OCI-LY1 (cell line): ENCODE data around the gene HOXB6.

ENCODE experiments used
- H2AFZ ChIP-seq: fragments of 200-600 bp; sonication (generic), shearing (Covaris generic); 2 replicates; pipeline ENCODE4 v1.6.0; 2014; ENCODE audit warnings: antibody characterized with exemption, mild to moderate bottlenecking, low read length
- H3F3A ChIP-seq: fragments of 200-600 bp; sonication (generic), shearing (Covaris generic); 2 replicates; pipeline ENCODE4 v1.6.0; 2014; ENCODE audit warnings: mild to moderate bottlenecking, antibody characterized with exemption, low read length, moderate library complexity; ENCODE audit not compliant: insufficient read depth
- H3K27ac ChIP-seq: fragments of 200-600 bp; sonication (generic); 2 replicates; pipeline ENCODE4 v1.5.1; 2014; ENCODE audit warnings: low read length, mixed run types, mild to moderate bottlenecking, low read depth; ENCODE audit not compliant: poor library complexity, severe bottlenecking
- H3K27me3 ChIP-seq: fragments of 200-600 bp; sonication (generic); 2 replicates; pipeline ENCODE4 v1.6.0; 2014; ENCODE audit warnings: antibody characterized with exemption, mild to moderate bottlenecking, low read length, moderate library complexity; ENCODE audit not compliant: insufficient read depth
- H3K36me3 ChIP-seq: fragments of 200-600 bp; sonication (generic); 2 replicates; pipeline ENCODE4 v1.6.1; 2014; ENCODE audit warnings: mild to moderate bottlenecking, antibody characterized with exemption, low read length, moderate library complexity, mixed read lengths; ENCODE audit not compliant: insufficient read depth
- H3K4me1 ChIP-seq: fragments of 200-600 bp; sonication (generic); 2 replicates; pipeline ENCODE4 v1.5.1; 2014; ENCODE audit warnings: mild to moderate bottlenecking, low read length, moderate library complexity; ENCODE audit not compliant: insufficient read depth, severe bottlenecking
- H3K4me2 ChIP-seq: fragments of 200-600 bp; sonication (generic), shearing (Covaris generic); 2 replicates; pipeline ENCODE4 v1.6.1; 2014; ENCODE audit warnings: low read length
- H3K4me3 ChIP-seq: fragments of 200-600 bp; sonication (generic); 2 replicates; pipeline ENCODE4 v1.5.1; 2014; ENCODE audit warnings: low read length, low read depth, mild to moderate bottlenecking, mixed read lengths; ENCODE audit not compliant: poor library complexity, severe bottlenecking
- H3K79me2 ChIP-seq: fragments of 200-600 bp; shearing (Covaris generic); 2 replicates; pipeline ENCODE4 v1.6.1; 2016; ENCODE audit warnings: mixed run types, low read length, mixed read lengths; ENCODE audit not compliant: insufficient read depth
- H3K9ac ChIP-seq: fragments of 200-600 bp; sonication (generic), shearing (Covaris generic); 2 replicates; pipeline ENCODE4 v1.6.1; 2014; ENCODE audit warnings: mild to moderate bottlenecking, low read length, mixed read lengths
- H3K9me2 ChIP-seq: fragments of 200-600 bp; sonication (generic), shearing (Covaris generic); 2 replicates; pipeline ENCODE4 v1.6.1; 2014; ENCODE audit warnings: low read depth, mild to moderate bottlenecking, low read length, mixed read lengths
- H3K9me3 ChIP-seq: fragments of 200-600 bp; shearing (Covaris generic); 2 replicates; pipeline ENCODE4 v1.6.1; 2014; ENCODE audit warnings: low read length, mixed read lengths
- H4K20me1 ChIP-seq: fragments of 200-600 bp; sonication (generic), shearing (Covaris generic); 2 replicates; pipeline ENCODE4 v1.6.0; 2016; ENCODE audit warnings: mild to moderate bottlenecking, low read length; ENCODE audit not compliant: insufficient read depth
- EZH2 ChIP-seq: fragments of 200-600 bp; sonication (generic), shearing (Covaris generic); IDR thresholded peaks from 2 replicates; pipeline ENCODE4 v1.8.0; 2017; ENCODE audit warnings: borderline replicate concordance, mixed run types, mild to moderate bottlenecking, antibody characterized with exemption, low read length, moderate library complexity, mixed read lengths
- TF ChIP-seq, protein P1 (sequence below): fragments of 200-600 bp; sonication (generic), shearing (Covaris generic); IDR thresholded peaks from 2 replicates; pipeline ENCODE4 v1.5.1; 2017; ENCODE audit warnings: mild to moderate bottlenecking, antibody characterized with exemption, low read length, moderate library complexity, mixed read lengths

The HOXB6 gene

DNA sequence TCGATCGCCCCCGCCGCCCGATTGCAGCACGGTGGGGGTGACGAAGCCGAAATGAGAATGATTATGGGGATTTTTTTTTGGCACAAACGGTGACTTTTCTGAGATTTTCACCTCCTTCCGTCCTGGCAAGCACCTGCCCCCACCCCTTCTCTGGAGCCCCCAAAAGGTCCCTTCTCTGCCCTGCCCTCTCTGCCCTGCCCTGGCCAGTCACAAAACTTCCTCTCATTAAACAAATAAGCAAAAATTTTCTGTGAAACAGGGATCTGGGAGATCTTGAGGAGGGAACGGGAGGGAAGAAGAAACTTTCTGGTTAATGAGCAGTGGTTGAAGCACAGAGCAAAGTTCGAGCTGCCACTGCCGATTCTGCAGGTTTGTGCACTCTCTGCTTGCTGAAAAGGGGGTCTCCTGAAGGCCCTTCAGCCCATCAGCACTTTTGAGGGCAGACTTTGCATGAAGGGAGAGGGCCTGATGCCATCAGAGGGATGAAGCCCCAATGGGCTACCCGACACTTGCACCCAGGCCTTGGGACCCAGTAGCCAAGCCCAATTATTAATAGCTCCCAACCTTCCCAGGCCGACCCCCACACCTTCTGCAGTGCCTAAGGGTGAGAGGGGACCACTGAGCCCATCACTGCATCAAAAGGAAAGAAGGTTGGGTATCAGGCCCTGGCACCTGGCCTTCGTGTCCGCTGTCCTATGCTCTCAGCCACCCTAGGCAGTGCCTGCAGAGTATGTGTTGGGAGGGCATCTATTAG lies 11.4 kb upstream of the HOXB6 start:
- H3K9me3 ChIP-seq, result no peaks in the 10 kb centered on the region
- no peaks in the 10 kb centered on the region for H3K4me1 ChIP-seq
- H3K4me2 ChIP-seq, result no peak overlapping the region
- H3K27ac ChIP-seq, result no peak overlapping the region
- no peaks in the 10 kb centered on the region for H4K20me1 ChIP-seq
- peaks cover 4% of the 10 kb centered on the region for H3K27me3 ChIP-seq
- H3K79me2 ChIP-seq, result no peaks in the 10 kb centered on the region
- H3F3A ChIP-seq, result no peaks in the 10 kb centered on the region
- no peaks in the 10 kb centered on the region for H3K9me2 ChIP-seq
- no peak overlapping the region for H2AFZ ChIP-seq
- H3K9ac ChIP-seq, result no peak overlapping the region
- no peaks in the 10 kb centered on the region for H3K36me3 ChIP-seq
- no peak for TF ChIP-seq EZH2
- TF ChIP-seq, protein P1, sequence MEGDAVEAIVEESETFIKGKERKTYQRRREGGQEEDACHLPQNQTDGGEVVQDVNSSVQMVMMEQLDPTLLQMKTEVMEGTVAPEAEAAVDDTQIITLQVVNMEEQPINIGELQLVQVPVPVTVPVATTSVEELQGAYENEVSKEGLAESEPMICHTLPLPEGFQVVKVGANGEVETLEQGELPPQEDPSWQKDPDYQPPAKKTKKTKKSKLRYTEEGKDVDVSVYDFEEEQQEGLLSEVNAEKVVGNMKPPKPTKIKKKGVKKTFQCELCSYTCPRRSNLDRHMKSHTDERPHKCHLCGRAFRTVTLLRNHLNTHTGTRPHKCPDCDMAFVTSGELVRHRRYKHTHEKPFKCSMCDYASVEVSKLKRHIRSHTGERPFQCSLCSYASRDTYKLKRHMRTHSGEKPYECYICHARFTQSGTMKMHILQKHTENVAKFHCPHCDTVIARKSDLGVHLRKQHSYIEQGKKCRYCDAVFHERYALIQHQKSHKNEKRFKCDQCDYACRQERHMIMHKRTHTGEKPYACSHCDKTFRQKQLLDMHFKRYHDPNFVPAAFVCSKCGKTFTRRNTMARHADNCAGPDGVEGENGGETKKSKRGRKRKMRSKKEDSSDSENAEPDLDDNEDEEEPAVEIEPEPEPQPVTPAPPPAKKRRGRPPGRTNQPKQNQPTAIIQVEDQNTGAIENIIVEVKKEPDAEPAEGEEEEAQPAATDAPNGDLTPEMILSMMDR, result no peak
- no peak overlapping the region for H3K4me3 ChIP-seq

DNA sequence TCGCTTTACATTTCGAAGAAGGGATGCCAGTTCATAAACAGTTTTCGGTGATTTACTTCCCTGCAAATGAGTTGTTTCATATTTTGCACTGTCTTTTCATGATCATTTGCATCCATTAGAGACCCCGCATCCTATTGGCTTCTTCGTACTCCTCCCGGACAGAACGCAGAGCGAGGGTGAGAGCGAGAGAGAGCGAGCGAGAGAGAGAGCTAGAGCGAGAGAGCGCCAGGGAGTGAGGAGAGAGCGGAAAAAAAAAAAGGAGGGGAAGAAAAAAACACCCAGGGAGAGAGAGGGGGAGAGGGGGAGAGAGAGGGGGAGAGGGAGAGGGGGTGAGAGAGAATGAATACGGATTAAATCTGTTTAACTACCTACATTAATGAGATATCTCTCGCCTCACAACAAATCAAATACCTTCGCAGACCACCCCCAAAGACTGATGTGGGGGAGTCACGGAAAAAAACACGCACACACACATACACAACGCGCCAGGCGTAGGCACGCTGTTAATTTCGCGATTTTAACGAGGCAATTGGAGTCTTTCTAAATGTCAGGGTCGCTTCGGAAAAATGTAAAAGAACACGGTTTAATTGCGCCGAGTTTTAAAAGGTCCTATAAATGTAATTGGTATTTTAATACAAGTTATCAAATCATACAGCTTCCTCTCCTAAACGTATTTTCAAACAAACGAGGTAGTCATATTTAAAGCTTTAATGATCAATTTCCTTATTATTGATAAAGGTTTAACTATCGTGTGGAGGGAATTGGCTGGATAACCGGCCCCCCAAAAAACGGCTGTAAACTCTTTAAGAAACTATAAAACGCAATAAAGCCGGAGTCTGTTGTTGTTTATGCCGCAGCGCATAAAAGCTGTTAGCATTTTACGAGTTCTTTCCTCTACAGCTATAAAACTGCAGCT lies 10.5 kb upstream of the HOXB6 start, which contains the start of gene HOXB8:
HOXB8 (minus strand) TSS at position 246 of the 916 bp plus-strand sequence. CDS start 588 bp downstream, outside the sequence.
- Histone ChIP-seq H3K36me3 (no peaks in the 10 kb centered on the region), H3K27ac (no peak within 1 kb of the TSS), H4K20me1 (no peaks in the 10 kb centered on the region), H3K9me3 (no peaks in the 10 kb centered on the region), H3K79me2 (no peaks in the 10 kb centered on the region), H3K4me1 (no peaks in the 10 kb centered on the region), H2AFZ (no peak within 1 kb of the TSS), H3K27me3 (peaks cover 4% of the 10 kb centered on the region), H3K9ac (no peak within 1 kb of the TSS), H3K4me3 (no peak within 1 kb of the TSS), H3K4me2 (no peak within 1 kb of the TSS), H3K9me2 (no peaks in the 10 kb centered on the region), H3F3A (no peaks in the 10 kb centered on the region)
- TF ChIP-seq, protein P1, result no peak
- TF ChIP-seq EZH2, result no peak

DNA sequence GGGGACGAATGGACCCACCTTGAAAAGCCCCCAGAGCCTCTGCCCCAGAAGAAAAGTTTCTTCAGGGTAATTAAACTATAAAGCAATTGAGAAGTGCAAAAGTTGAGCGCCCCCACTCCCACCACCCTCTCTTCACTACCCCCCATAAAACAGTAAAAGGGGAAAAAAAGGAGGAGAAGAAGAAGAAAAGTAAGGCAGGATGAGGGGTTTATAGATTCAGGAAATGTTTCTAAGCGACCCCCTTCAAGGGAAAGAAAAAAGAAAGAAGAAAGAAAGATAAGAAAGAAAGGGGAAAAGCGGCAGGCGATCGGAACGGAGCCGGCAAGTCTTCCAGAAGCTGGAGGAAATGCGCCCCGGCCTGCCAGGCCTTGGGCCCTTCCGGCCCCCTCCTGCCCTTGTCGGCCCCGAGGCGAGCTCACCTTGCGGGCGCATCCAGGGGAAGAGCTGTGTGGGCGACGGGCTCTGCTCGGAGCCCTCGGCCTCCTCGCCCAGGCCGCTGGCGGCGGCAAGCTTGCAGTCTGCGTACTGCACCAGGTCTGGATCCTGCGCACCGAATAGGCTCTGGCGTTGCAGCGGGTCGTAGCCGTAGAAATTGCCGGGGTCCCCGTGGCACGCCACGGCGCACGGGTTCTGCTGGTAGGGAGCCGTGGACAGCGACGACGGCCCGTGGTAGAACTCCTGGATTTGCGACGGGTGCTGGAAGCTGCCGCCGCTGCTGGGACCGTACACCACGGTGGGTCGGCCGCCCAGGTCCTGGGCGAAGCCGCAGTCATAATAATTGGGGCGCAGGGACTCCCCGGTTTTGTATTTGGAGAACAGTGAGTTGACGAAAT lies 9.3 kb upstream of the HOXB6 start:
- no peak overlapping the region for H3K4me2 ChIP-seq

More for the DNA sequence above, 9.3 kb upstream of the HOXB6 start:
- Histone ChIP-seq H3K27me3 (peaks cover 3% of the 10 kb centered on the region), H2AFZ (no peak overlapping the region), H3K36me3 (no peaks in the 10 kb centered on the region), H3K27ac (no peak overlapping the region), H3K79me2 (no peaks in the 10 kb centered on the region), H3F3A (no peaks in the 10 kb centered on the region), H4K20me1 (no peaks in the 10 kb centered on the region), H3K4me3 (no peak overlapping the region), H3K9ac (no peak overlapping the region), H3K4me1 (peaks cover 3% of the 10 kb centered on the region), H3K9me3 (no peaks in the 10 kb centered on the region), H3K9me2 (no peaks in the 10 kb centered on the region)
- no peak for TF ChIP-seq EZH2
- TF ChIP-seq, protein P1, result no peak
